Measurements from ENCODE around the gene PNPO. TPM values are rescaled to one million over a fixed set of nuclear protein-coding genes. Genes with fewer than 3 reads are reported as not detected.

The PNPO gene
- total and polyA plus RNA-seq, 2 of the 13 experiments (the other 11 are each of a cell fraction or from before 2014, with no cell fraction given), result 47.9 to 63.3 TPM

- peak; percentile 32; the same call in 1 of the 2 replicates for TF ChIP-seq TFAP4 (IDR thresholded peaks at IDR 0.05; ENCODE audit: borderline replicate concordance, low read depth)
- TF ChIP-seq SRY (CRISPR knock-in tag; IDR thresholded peaks at IDR 0.05), result peak; percentile 41; the same call in 1 of the 2 replicates
- TF ChIP-seq RFX1 (IDR thresholded peaks at IDR 0.05), result no peak
- TF ChIP-seq, protein P1, sequence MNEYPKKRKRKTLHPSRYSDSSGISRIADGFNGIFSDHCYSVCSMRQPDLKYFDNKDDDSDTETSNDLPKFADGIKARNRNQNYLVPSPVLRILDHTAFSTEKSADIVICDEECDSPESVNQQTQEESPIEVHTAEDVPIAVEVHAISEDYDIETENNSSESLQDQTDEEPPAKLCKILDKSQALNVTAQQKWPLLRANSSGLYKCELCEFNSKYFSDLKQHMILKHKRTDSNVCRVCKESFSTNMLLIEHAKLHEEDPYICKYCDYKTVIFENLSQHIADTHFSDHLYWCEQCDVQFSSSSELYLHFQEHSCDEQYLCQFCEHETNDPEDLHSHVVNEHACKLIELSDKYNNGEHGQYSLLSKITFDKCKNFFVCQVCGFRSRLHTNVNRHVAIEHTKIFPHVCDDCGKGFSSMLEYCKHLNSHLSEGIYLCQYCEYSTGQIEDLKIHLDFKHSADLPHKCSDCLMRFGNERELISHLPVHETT (CRISPR knock-in tag; conservative IDR thresholded peaks at IDR 0.05), result peak; percentile 67; the same call in 1 of the 2 replicates
- 0 out of 2 replicates have a peak, but pooled peaks have one; percentile 22 for TF ChIP-seq FOXA3 (CRISPR knock-in tag; IDR thresholded peaks at IDR 0.05)
- TF ChIP-seq HOMEZ (CRISPR knock-in tag; IDR thresholded peaks at IDR 0.05; ENCODE audit: low read depth), result no peak
- TF ChIP-seq ZNF446 (CRISPR knock-in tag; IDR thresholded peaks at IDR 0.05), result no peak
- TF ChIP-seq, protein P2, sequence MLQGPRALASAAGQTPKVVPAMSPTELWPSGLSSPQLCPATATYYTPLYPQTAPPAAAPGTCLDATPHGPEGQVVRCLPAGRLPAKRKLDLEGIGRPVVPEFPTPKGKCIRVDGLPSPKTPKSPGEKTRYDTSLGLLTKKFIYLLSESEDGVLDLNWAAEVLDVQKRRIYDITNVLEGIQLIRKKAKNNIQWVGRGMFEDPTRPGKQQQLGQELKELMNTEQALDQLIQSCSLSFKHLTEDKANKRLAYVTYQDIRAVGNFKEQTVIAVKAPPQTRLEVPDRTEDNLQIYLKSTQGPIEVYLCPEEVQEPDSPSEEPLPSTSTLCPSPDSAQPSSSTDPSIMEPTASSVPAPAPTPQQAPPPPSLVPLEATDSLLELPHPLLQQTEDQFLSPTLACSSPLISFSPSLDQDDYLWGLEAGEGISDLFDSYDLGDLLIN (CRISPR knock-in tag; IDR thresholded peaks at IDR 0.05; ENCODE audit: borderline replicate concordance), result no peak
- TF ChIP-seq, protein P3, sequence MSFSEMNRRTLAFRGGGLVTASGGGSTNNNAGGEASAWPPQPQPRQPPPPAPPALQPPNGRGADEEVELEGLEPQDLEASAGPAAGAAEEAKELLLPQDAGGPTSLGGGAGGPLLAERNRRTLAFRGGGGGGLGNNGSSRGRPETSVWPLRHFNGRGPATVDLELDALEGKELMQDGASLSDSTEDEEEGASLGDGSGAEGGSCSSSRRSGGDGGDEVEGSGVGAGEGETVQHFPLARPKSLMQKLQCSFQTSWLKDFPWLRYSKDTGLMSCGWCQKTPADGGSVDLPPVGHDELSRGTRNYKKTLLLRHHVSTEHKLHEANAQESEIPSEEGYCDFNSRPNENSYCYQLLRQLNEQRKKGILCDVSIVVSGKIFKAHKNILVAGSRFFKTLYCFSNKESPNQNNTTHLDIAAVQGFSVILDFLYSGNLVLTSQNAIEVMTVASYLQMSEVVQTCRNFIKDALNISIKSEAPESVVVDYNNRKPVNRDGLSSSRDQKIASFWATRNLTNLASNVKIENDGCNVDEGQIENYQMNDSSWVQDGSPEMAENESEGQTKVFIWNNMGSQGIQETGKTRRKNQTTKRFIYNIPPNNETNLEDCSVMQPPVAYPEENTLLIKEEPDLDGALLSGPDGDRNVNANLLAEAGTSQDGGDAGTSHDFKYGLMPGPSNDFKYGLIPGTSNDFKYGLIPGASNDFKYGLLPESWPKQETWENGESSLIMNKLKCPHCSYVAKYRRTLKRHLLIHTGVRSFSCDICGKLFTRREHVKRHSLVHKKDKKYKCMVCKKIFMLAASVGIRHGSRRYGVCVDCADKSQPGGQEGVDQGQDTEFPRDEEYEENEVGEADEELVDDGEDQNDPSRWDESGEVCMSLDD (CRISPR knock-in tag; IDR thresholded peaks at IDR 0.05; ENCODE audit: borderline replicate concordance), result no peak
- TF ChIP-seq TGIF2 (CRISPR knock-in tag; IDR thresholded peaks at IDR 0.05), result peak; percentile 10; the same call in 1 of the 2 replicates
- TF ChIP-seq ZNF792 (CRISPR knock-in tag; IDR thresholded peaks at IDR 0.05), result no peak
- peak; percentile 12; the same call in 1 of the 2 replicates for TF ChIP-seq MIER3 (CRISPR knock-in tag; IDR thresholded peaks at IDR 0.05; ENCODE audit: borderline replicate concordance)
- TF ChIP-seq JUN (CRISPR knock-in tag; IDR thresholded peaks at IDR 0.05), result no peak
- no peak for TF ChIP-seq FOXK2 (IDR thresholded peaks at IDR 0.05)
- TF ChIP-seq PHF8 (CRISPR knock-in tag; IDR thresholded peaks at IDR 0.05), result no peak
- no peak; the same call in 1 of the 2 replicates for TF ChIP-seq ZNF644 (CRISPR knock-in tag; IDR thresholded peaks at IDR 0.05; ENCODE audit: low read depth)
- TF ChIP-seq E2F1 (CRISPR knock-in tag; IDR thresholded peaks at IDR 0.05), result no peak
- no peak for TF ChIP-seq ZNF496 (CRISPR knock-in tag; IDR thresholded peaks at IDR 0.05; ENCODE audit: insufficient replicate concordance)
- peak; percentile 66; the same call in 1 of the 2 replicates for TF ChIP-seq ZNF350 (CRISPR knock-in tag; IDR thresholded peaks at IDR 0.05; ENCODE audit: borderline replicate concordance, low read depth)
- TF ChIP-seq CREBL2 (CRISPR knock-in tag; IDR thresholded peaks at IDR 0.05; ENCODE audit: borderline replicate concordance), result peak; percentile 87; the same call in 1 of the 2 replicates
- TF ChIP-seq ZNF547 (CRISPR knock-in tag; IDR thresholded peaks at IDR 0.05), result peak; percentile 80; the same call in 1 of the 2 replicates
- no peak; the same call in 1 of the 2 replicates for TF ChIP-seq AHR (CRISPR knock-in tag; IDR thresholded peaks at IDR 0.05)
These were observed 7.9 kb downstream of the PNPO start (continued) for GRCh38 chr17:47949197-47949759.
